A549 (cell line): Measurements from ENCODE around the gene SLC22A23. TPM values are rescaled to one million over a fixed set of nuclear protein-coding genes. Genes with fewer than 3 reads are reported as not detected.

Experiments used
- ATAC-seq, 2 experiments: fragments of 200-7000 bp in 1 of 2; fragments of >200 bp in 1 of 2; cut with Nextera tagmentation in 1 of 2; cut with Tn5 transposase in 1 of 2; 3 replicates each; pipeline versions ENCODE4 v1.8.0 to v1.9.1; 2018 to 2020; ENCODE audit warnings: mild to moderate bottlenecking in 1 of 2, moderate library complexity in 1 of 2
- CTCF ChIA-PET: fragments of 300-600 bp; sonication (Branson Sonifier 250); formaldehyde crosslinking; extraction: SDS; loops from one replicate; lab custom pipeline; 2021; ENCODE audit warnings: antibody characterized with exemption, inconsistent platforms; lab: Yijun Ruan, JAX
- POLR2A ChIA-PET: fragments of 350-600 bp; formaldehyde crosslinking; extraction: SDS; loops from one replicate; lab custom pipeline; 2021; ENCODE audit warnings: antibody characterized with exemption, inconsistent platforms; lab: Yijun Ruan, JAX
- DNase-seq, 2 experiments: peaks; one replicate each; pipeline versions ENCODE4 v3.0.0 to v3.0.0-alpha.2; 2011 to 2016; ENCODE audit warnings: low read depth in 1 of 2, low spot score in 1 of 2
- FAIRE-seq: peaks from 2 replicates; lab custom pipeline; 2011; peaks lifted over from hg19 to GRCh38; lab: Jason Lieb, UNC
- H3K27ac ChIP-seq, 2 experiments: fragments of >200 bp; sonication (Bioruptor Twin); formaldehyde crosslinking; 3 replicates each; pipeline ENCODE4 v1.5.1; 2016 to 2017
- H3K4me1 ChIP-seq: fragments of >200 bp; sonication (Bioruptor Twin); formaldehyde crosslinking; 3 replicates; pipeline ENCODE4 v1.6.1; 2016
- H3K4me2 ChIP-seq: fragments of >200 bp; sonication (Bioruptor Twin); formaldehyde crosslinking; 3 replicates; pipeline ENCODE4 v1.6.1; 2016
- H3K4me3 ChIP-seq: fragments of >200 bp; sonication (Bioruptor Twin); formaldehyde crosslinking; 3 replicates; pipeline ENCODE4 v1.5.1; 2016
- H3K9me3 ChIP-seq: fragments of >200 bp; sonication (Bioruptor Twin); formaldehyde crosslinking; 3 replicates; pipeline ENCODE4 v1.6.1; 2016
- CEBPB ChIP-seq, 2 experiments: fragments of >200 bp in 1 of 2; sonication (Bioruptor Twin) in 1 of 2; formaldehyde crosslinking in 1 of 2; IDR thresholded peaks; 2 replicates each; pipeline ENCODE4 v1.6.1; 2012 to 2016
- CHD2 ChIP-seq: fragments of 150-350 bp; IDR thresholded peaks from 2 replicates; pipeline ENCODE4 v1.6.1; 2014; ENCODE audit warnings: low read length; ENCODE audit not compliant: partially characterized antibody
- CHD4 ChIP-seq: fragments of 200-600 bp; sonication (generic); IDR thresholded peaks from 2 replicates; pipeline ENCODE4 v1.6.1; 2016; ENCODE audit warnings: antibody characterized with exemption, mild to moderate bottlenecking, borderline replicate concordance
- EHF ChIP-seq: fragments of 250-450 bp; sonication (Bioruptor Pico); IDR thresholded peaks from 2 replicates; pipeline ENCODE4 v1.5.0; 2020; ENCODE audit warnings: mild to moderate bottlenecking
- FOSL2 ChIP-seq, 2 experiments: fragments of 450-650 bp in 1 of 2; fragments of >200 bp in 1 of 2; sonication (Bioruptor Twin) in 1 of 2; formaldehyde crosslinking; IDR thresholded peaks; 2 replicates each; pipeline versions ENCODE4 v1.5.0 to v1.6.1; 2016 to 2020; ENCODE audit warnings: mild to moderate bottlenecking in 1 of 2, moderate library complexity in 1 of 2
- FOXS1 ChIP-seq: fragments of 250-450 bp; sonication (Bioruptor Pico); IDR thresholded peaks from 2 replicates; pipeline ENCODE4 v1.5.0; 2020; ENCODE audit warnings: mild to moderate bottlenecking, moderate library complexity
- GATA3 ChIP-seq: IDR thresholded peaks from 2 replicates; pipeline ENCODE4 v1.6.1; 2012; ENCODE audit warnings: borderline replicate concordance
- HEYL ChIP-seq: fragments of 250-450 bp; sonication (Bioruptor Pico); IDR thresholded peaks from 2 replicates; pipeline ENCODE4 v1.8.0; 2021; ENCODE audit warnings: mild to moderate bottlenecking, moderate library complexity
- HOXA7 ChIP-seq: fragments of 250-450 bp; sonication (Bioruptor Pico); IDR thresholded peaks from 2 replicates; pipeline ENCODE4 v1.5.0; 2020; ENCODE audit warnings: mild to moderate bottlenecking, moderate library complexity
- HOXB5 ChIP-seq: fragments of 250-450 bp; sonication (Bioruptor Pico); IDR thresholded peaks from 2 replicates; pipeline ENCODE4 v1.5.0; 2020; ENCODE audit warnings: mild to moderate bottlenecking, moderate library complexity
- MAZ ChIP-seq: fragments of 150-350 bp; IDR thresholded peaks from 2 replicates; pipeline ENCODE4 v1.6.1; 2014; ENCODE audit warnings: antibody characterized with exemption, low read depth, low read length, borderline replicate concordance
- MYC ChIP-seq: IDR thresholded peaks from 2 replicates; pipeline ENCODE4 v1.6.1; 2012; ENCODE audit warnings: mild to moderate bottlenecking, inconsistent platforms, low read length, improper control_type of control experiment, borderline replicate concordance
- NFE2L2 ChIP-seq: fragments of 150-350 bp; conservative IDR thresholded peaks from 2 replicates; pipeline ENCODE4 v1.6.1; 2014; ENCODE audit warnings: low read length
- POLR2A ChIP-seq: IDR thresholded peaks from 2 replicates; pipeline ENCODE4 v1.6.1; 2012; ENCODE audit warnings: mild to moderate bottlenecking, low read length
- POLR2AphosphoS2 ChIP-seq: conservative IDR thresholded peaks from 2 replicates; pipeline ENCODE4 v1.6.1; 2012; ENCODE audit warnings: low read length, improper control_type of control experiment, inconsistent platforms
- RAD21 ChIP-seq, 2 experiments: fragments of >200 bp in 1 of 2; sonication (Bioruptor Twin) in 1 of 2; formaldehyde crosslinking in 1 of 2; IDR thresholded peaks in 1 of 2; conservative IDR thresholded peaks in 1 of 2; 2 replicates in 1 of 2; 3 replicates in 1 of 2; pipeline ENCODE4 v1.6.1; 2012 to 2018; ENCODE audit warnings: inconsistent platforms in 1 of 2
- RARB ChIP-seq: fragments of 250-450 bp; sonication (Bioruptor Pico); IDR thresholded peaks from 2 replicates; pipeline ENCODE4 v1.8.0; 2021; ENCODE audit warnings: mild to moderate bottlenecking, moderate library complexity
- RCOR1 ChIP-seq: fragments of 150-350 bp; IDR thresholded peaks from 2 replicates; pipeline ENCODE4 v1.6.1; 2014; ENCODE audit warnings: antibody characterized with exemption, low read length, low read depth
- SMC3 ChIP-seq: fragments of >200 bp; sonication (Bioruptor Twin); formaldehyde crosslinking; IDR thresholded peaks from 3 replicates; pipeline ENCODE4 v1.6.1; 2018; ENCODE audit warnings: inconsistent platforms
- TP53 ChIP-seq: fragments of 250-450 bp; sonication (Bioruptor Pico); IDR thresholded peaks from 2 replicates; pipeline ENCODE4 v1.5.0; 2021; ENCODE audit warnings: mild to moderate bottlenecking, moderate library complexity
- ZNF302 ChIP-seq: fragments of 250-450 bp; sonication (Bioruptor Pico); IDR thresholded peaks from 2 replicates; pipeline ENCODE4 v1.9.0; 2021; ENCODE audit warnings: inconsistent platforms, mild to moderate bottlenecking, moderate library complexity
- WGBS: methylation state at CpG from one replicate; pipeline ENCODE4 v1.1.6; 2017; ENCODE audit errors: missing lambda C conversion rate; 5-methylcytosine and 5-hydroxymethylcytosine counted together
- polyA plus RNA-seq, 4 experiments: library from polyadenylated mRNA; depleted of rRNA in 3 of 4; stranded (reverse); fragments of >200 nt; fragmentation: RNase III in 1 of 4; extraction: RNeasy Plus Mini Kit Qiagen cat#74134 plus additional on column Dnase treatment in 1 of 4; gene quantifications; 2 replicates in 3 of 4; 3 replicates in 1 of 4; pipeline ENCODE4 v1.2.3, GENCODE V29; 2011 to 2017
- TF ChIP-seq, protein P1 (sequence below): fragments of 450-650 bp; IDR thresholded peaks from 2 replicates; pipeline ENCODE4 v1.6.1; 2014; ENCODE audit warnings: antibody characterized with exemption
- TF ChIP-seq, protein P2 (sequence below): fragments of 250-450 bp; sonication (Bioruptor Pico); IDR thresholded peaks from 2 replicates; pipeline ENCODE4 v1.5.0; 2021; ENCODE audit warnings: mild to moderate bottlenecking, moderate library complexity, borderline replicate concordance
- TF ChIP-seq, protein P3 (sequence below): fragments of 150-350 bp; IDR thresholded peaks from 2 replicates; pipeline ENCODE4 v1.6.1; 2014; ENCODE audit warnings: low read depth, mild to moderate bottlenecking, low read length

Gene SLC22A23
- polyA plus RNA-seq, 2 of the 4 experiments (the other 2 are of a cell fraction), result 4.4 to 6.2 TPM

DNA sequence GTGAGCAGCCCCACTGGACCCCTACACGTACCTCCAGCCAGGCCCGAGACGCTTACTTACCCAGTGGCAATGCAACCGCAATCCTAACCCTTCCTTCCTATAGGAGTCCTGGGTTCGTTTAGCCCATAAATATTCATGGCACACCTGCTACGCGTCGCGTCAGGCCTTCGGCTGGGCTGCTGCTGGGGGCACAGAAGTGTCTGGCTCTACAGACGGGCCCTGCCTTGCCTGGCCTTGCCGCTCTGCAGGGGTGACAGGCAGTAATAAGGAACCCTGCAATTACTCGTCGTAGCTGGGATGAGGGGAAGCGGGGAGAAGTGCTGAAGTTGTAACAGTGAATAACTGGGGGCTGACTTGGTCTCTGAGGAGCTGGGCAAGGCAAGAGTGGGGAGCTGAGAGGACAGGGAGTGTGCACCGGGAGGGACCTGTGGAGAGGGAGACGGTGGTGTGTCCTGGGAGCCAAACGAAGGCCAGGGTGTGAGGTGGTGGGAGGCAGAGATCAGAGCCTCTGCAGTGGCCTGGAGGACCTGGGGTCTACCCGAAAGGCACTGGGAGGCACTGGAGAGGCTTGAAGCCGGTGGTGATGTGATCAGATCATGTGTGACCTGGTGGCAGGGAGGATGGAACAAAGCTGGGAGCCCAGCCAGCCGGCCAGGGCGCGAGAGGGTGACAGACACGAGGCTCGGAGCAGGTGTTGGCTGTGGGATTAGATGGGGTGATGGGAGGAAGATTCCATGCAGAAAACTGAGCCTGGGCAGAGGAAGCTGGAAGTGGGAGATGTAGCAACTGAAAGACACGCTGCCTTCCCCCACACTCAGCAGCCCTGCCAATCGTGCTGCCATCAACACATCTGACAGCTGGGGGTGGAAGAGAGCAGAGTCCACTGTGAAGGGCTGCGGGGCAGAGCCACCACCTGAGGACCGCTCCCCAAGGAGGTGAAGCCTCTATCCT lies 161.7 kb downstream of the SLC22A23 start:
- Histone ChIP-seq H3K9me3 (no peaks in the 10 kb centered on the region), H3K27ac (no peak overlapping the region), H3K4me1 (peaks cover 13% of the 10 kb centered on the region), H3K4me2 (no peak overlapping the region), H3K4me3 (no peak overlapping the region)
- WGBS, result 84% methylated on average over 28 of the region's 29 CpGs
- peak; percentile 64 to 76; a peak in 4 of 6 replicates for ATAC-seq
- POLR2A ChIA-PET, result no interaction called here
- FAIRE-seq, result no peak
- CTCF ChIA-PET, result interaction anchor here (1.0 to 4.2 kb wide), 5 partner anchors 10 to 437 kb away, joined by 4 to 15 read pairs (median 9); no protein-coding TSS in a partner anchor
- TF ChIP-seq EHF (CRISPR knock-in tag) (no peak), RAD21 (conservative IDR thresholded peaks at IDR 0.05 in 1 of 2, IDR thresholded peaks at IDR 0.05 in 1 of 2) (0 out of 5 replicates have a peak, but pooled peaks of 1 of the 2 experiments have one; percentile 10), TP53 (CRISPR knock-in tag) (no peak), SMC3 (0 out of 3 replicates have a peak, but pooled peaks have one; percentile 14), POLR2A (no peak), CEBPB (IDR thresholded peaks at IDR 0.05) (no peak)
- TF ChIP-seq, protein P1, sequence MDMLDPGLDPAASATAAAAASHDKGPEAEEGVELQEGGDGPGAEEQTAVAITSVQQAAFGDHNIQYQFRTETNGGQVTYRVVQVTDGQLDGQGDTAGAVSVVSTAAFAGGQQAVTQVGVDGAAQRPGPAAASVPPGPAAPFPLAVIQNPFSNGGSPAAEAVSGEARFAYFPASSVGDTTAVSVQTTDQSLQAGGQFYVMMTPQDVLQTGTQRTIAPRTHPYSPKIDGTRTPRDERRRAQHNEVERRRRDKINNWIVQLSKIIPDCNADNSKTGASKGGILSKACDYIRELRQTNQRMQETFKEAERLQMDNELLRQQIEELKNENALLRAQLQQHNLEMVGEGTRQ, result no peak
- TF ChIP-seq, protein P2, sequence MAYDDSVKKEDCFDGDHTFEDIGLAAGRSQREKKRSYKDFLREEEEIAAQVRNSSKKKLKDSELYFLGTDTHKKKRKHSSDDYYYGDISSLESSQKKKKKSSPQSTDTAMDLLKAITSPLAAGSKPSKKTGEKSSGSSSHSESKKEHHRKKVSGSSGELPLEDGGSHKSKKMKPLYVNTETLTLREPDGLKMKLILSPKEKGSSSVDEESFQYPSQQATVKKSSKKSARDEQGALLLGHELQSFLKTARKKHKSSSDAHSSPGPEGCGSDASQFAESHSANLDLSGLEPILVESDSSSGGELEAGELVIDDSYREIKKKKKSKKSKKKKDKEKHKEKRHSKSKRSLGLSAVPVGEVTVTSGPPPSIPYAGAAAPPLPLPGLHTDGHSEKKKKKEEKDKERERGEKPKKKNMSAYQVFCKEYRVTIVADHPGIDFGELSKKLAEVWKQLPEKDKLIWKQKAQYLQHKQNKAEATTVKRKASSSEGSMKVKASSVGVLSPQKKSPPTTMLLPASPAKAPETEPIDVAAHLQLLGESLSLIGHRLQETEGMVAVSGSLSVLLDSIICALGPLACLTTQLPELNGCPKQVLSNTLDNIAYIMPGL (CRISPR knock-in tag), result no peak
- peak in 1 of 2 experiments; percentile 16 for DNase-seq

DNA sequence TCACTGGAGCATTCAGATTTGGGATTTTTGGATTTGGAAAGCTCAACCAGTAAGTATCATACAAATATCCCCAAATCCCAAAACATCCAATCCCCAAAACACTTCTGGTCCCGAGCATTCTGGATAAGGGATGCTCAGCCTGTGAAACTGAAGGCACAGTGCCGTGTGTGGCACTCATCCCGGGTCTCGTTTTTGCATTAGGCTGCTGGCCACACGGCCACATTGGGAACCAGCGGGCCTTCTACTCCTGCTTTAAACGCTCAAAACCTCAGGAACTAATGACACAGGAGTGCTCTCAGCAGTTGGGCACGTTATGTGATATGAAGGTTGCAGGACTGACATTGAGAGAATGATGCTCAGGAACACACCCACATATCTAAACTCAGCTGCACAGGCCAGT lies 162.5 kb downstream of the SLC22A23 start:
- FAIRE-seq, result no peak
- TF ChIP-seq, protein P3, sequence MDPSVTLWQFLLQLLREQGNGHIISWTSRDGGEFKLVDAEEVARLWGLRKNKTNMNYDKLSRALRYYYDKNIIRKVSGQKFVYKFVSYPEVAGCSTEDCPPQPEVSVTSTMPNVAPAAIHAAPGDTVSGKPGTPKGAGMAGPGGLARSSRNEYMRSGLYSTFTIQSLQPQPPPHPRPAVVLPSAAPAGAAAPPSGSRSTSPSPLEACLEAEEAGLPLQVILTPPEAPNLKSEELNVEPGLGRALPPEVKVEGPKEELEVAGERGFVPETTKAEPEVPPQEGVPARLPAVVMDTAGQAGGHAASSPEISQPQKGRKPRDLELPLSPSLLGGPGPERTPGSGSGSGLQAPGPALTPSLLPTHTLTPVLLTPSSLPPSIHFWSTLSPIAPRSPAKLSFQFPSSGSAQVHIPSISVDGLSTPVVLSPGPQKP, result no peak
- no peak for TF ChIP-seq GATA3
- TF ChIP-seq HOXB5 (CRISPR knock-in tag), result no peak
- TF ChIP-seq FOXS1 (CRISPR knock-in tag), result no peak
- no peak for TF ChIP-seq MAZ
- no peak for TF ChIP-seq NFE2L2
- TF ChIP-seq HEYL, result no peak
- TF ChIP-seq MYC, result no peak
- TF ChIP-seq CHD4, result no peak
- no peak for TF ChIP-seq FOSL2 (IDR thresholded peaks at IDR 0.05)
- TF ChIP-seq FOSL2 (CRISPR knock-in tag; IDR thresholded peaks at IDR 0.05), result no peak
- no peak for TF ChIP-seq HOXA7
- TF ChIP-seq RCOR1, result no peak
- TF ChIP-seq RARB, result no peak
- no peak for TF ChIP-seq CHD2
- TF ChIP-seq, protein P1, result no peak
- TF ChIP-seq POLR2AphosphoS2, result no peak
- no peak for TF ChIP-seq ZNF302 (CRISPR knock-in tag)
- no peaks in the 10 kb centered on the region for H3K9me3 ChIP-seq
- ChIA-PET CTCF (interaction anchor here (2.5 to 4.2 kb wide), 2 partner anchors 12 to 15 kb away, joined by 10 to 15 read pairs; no protein-coding TSS in a partner anchor), POLR2A (no interaction called here)
- DNase-seq, result no peak
- H3K27ac ChIP-seq, result no peak overlapping the region
- 94% methylated on average over 7 of the region's 8 CpGs for WGBS
- no peak for ATAC-seq
- H3K4me2 ChIP-seq, result no peak overlapping the region
- H3K4me1 ChIP-seq, result peaks cover 13% of the 10 kb centered on the region
- no peak overlapping the region for H3K4me3 ChIP-seq
